NCI-H2107 treated with DMSO at 0.1 percent for 48 hours (cell line): ENCODE measurements around the gene MEF2A.
A peak's percentile ranks its signal among the peaks of the same experiment; 100 is the strongest.

ENCODE experiments used
- DNase-seq: peaks from one replicate; lab custom pipeline; 2025; ENCODE audit not compliant: unreplicated experiment; lab: John Stamatoyannopoulos, UW

MEF2A gene

DNA sequence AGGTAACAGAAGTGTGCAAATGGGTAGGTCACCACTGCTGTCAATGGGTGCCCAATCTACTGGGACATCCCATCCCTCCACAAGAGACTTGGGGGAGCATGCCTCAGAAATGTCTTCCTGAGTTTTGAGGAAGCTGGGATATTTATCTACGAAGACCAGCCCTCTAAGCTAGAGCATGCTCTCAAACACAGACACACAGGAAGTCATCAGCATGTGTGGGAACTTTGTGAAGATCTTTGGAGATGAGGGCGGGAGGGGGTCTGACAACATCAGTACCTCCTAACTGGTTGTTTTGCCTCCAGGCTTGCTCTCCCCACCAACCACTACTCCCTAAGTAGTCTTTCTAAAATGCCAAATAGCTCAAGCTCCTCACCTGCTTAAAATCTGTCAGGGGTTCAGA lies 3.5 kb upstream of the MEF2A start:
- no peak for DNase-seq

DNA sequence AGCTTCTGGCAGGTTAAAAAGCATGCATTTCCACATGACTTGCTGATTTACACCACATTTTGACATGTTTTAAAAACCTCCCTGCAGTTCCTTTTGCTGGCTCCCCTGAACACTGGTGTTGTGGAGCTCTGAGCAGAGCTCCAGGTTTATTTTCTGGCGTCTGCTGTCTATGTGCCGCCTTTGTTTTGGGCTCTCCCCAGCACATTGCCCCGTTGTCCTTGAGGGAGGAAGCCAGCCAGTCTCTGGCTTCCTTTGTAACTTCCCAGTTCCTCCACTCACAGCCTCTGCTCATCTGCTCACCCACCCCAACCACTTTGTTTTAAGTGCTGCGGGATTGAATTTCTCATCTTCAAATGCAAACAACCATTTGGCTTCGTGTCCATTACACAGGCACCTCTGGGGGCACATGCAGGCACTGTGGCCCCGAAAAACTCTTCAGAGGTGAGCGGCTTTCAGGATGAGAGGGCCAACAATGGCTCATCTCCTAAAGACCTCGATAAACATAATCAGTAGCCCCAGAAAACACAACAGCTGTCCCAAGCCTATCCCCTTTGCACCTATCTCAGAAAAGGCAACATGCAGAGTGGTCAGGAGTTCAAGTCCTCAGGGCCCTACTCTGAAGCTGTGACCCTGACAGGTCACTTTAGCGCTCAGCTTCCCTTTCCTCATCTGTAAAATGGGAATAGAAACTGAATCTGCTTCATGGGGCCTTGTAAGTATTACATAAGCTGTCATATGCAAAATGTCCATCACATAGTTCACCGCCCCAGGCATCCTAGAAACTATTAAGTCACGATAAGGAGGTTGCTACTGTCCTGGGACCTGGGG lies 1.3 kb upstream of the MEF2A start:
- peak; percentile 15 for DNase-seq

DNA sequence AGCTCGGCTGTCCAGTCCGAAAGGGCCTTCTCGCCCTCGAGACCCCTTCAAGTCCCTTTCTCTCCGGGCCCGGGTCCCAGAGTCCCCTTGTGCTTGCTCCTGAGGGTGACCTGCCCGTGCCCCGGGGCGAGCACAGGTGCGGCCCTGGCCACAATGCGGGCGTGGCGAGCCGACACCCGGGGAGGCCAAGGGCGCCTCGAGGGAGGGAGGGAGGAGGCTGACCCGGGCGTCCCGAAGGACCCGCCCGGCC lies 810 bp upstream of the MEF2A start:
- DNase-seq: no peak

GRCh38 chr15:99566157-99566897 lies 543 bp downstream of the MEF2A start:
- no peak for DNase-seq

DNA sequence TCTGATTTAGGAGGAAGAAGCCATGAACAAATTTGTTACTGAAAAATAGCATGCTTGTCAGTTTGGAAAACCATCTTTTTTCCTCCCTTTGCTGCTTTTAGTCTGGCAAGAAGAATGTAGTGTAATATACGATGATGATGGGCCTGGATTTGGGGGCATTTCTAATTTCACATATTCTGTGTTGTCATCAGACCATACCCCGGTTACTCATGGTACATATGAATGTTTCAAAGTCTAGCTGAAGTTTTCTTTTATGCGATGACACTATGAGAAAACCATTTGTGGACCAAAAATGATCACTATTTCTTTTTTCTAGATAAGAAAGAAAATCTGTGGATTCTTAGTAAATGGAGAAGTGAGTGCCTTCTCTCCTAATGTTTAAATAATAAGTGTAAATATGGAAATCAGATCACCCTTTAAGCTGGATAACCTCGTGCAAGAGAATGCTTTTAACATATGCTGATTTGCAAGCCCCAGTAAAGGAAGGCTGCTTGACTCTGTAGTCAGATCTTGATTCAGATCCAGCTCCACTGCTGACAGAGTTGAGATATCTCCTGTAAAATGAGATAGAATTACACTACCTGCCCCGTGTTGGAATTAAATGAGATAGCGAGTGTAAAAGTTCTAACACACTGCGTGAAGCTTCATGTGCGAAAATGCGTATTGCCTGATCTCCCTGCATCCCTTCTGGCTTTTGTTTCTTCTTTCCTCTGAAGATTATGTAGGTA lies 3.0 kb downstream of the MEF2A start:
- DNase-seq: no peak

GRCh38 chr15:99571299-99571698 lies 5.5 kb downstream of the MEF2A start:
- DNase-seq: no peak

DNA sequence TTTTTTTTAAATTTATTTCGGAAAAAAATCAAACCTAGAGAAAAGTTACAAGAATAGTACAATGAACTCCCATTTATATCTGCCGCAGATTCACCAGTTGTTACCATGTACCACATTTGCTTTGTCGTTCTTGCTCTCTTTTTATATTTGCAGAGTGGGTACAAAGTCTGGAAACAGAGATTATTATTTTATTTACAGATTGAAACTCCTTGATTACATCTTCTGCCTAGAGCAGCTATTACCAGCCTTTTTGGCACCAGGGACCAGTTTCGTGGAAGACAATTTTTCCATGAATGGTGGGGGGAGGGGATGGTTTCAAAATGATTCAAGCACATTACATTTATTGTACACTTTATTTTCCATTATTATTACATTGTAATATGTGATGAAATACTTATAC lies 8.3 kb downstream of the MEF2A start:
- no peak for DNase-seq

DNA sequence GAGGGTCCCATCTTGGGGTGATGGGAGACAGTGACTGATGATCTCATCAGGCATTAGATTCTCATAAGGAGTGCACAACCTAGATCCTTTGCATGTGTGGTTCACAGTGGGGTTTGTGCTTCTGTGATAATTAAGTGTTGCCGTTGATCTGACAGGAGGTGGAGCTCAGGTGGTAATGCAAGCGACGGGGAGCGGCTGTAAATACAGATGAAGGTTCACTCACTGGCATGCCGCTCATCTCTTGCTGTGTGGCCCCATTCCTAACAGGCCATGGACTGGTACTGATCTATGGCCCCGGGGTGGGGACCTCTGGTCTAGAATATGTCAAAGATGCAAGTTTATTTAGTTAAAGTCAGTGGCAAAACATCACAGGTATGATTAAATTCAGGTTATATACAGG lies 8.7 kb downstream of the MEF2A start:
- no peak for DNase-seq

- DNase-seq: no peak
Measured at GRCh38 chr15:99578809-99579208, 13.0 kb downstream of the MEF2A start.

GRCh38 chr15:99580076-99580475 lies 14.3 kb downstream of the MEF2A start:
- no peak for DNase-seq

DNA sequence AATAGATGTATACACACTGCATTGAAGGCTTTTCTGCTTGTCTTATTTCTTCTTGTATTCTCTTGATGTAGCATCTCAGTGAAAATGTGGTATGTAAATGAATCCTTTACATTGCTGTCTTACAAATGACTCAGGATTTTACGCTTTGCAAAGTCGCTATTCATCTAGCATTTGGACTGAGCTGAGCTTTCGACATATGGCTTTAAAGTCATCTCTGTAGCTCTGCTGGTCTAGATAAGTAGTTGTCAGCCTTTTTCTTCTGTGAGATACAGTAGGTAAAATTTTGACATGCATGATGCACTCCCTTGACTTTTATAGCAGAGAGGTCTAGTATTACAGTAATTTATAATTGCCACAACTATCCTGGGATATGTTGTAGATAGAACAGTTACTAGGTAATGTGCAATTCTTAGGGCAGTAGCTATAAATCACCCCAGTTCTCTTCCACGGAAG lies 16.8 kb downstream of the MEF2A start:
- no peak for DNase-seq

DNA sequence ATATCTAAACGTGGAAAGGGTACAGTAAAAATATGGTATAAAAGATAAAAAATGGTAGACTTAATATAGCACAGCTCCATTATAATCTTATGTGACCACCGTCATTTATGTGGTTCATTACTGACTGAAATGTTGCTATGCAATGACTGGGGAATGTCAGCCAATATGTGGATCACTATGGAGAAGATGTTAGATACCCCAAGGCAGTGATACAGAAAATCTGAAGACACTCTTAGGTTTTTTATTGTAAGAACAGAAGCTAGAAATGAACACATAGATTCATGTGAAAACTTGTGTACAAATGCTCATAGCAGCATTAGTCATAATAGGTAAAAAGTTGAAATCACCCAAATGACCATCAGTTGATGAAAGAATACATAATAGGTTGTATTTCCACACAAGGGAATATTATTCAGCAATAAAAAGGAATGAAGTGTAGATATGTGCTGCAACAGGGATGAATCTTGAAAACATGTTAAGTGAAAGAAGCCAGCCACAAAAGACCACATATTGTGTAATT lies 18.4 kb downstream of the MEF2A start:
- no peak for DNase-seq

GRCh38 chr15:99586121-99586520 lies 20.3 kb downstream of the MEF2A start:
- no peak for DNase-seq

DNA sequence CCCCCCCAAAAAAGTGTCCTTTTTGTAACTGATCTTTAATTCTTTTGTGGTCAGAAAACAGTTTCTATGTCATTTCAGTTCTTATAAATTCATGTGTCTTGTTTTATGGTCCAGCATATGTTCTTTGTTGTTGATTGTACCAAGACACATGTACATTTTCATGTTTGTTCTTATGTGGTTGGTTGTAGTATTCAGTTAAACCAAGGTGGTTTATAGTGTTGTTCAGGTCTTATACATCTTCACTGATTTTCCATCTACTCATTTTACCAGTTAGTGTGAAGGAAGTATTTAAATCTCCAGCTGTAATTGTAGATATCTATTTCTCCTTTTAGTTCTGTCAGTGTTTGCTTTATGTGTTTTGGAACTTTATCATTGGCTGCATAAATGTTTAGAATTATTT lies 24.0 kb downstream of the MEF2A start:
- no peak for DNase-seq

DNA sequence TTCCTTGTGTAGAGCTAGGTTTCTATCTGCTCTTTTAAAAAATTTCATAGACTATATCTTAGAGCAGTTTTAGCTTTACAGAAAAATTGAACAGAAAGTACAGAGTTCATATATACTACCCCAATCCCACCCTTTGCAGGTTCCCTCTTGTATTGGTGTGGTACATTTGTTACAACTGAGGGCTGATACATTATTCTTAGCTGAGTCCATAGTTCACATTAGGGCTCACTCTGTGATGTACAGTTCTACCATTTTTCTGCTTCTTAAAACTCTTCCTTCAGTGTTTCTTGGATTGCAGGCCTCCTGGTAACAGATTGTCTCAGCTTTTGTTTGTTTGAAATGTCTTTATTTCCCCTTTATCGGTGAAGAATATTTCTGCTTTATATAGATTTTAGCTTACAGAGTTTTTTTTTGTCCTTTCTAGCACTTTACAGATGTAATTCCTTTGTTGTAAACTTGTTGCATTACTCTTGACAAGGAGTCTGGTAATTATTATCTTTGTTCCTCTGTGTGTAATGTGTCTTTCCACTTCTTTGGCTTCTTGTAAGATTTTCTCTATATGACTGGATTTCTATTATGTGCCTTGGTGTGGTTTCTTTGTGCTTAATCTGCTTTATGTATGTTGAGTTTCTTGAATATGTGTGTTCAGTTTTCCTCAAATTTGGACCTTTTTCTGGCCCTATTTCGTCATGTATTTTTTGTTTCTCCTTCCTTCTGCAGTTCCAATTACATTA lies 25.3 kb downstream of the MEF2A start:
- DNase-seq: no peak

DNA sequence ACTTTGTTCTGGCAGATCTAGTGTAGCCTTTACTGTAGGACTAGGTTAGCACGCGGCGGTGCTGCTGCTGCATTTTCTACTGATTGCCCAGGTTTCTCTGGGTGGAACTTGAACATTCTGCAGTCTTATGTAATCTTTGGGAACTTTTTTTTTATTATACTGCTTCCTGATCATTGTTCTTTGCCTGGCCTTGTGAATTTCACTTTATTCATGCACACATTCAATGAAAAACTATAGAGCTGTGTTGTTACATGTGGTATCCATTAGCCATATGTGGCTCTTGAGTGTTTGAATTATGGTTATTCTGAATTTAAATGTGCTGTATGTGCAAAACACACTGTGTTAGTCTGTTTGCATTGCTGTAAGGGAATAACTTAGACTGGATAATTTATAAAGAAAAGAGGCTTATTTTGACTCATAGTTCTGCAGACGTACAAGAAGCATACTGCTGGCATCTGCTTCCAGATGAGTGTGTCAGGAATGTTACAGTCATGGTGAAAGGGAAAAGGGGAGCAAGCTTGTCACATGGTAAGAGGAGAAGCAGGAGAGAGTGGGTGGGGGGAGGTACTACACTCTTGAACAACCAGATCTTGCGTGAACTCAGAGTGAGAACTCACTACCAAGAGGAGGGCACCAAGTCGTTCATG lies 26.5 kb downstream of the MEF2A start:
- no peak for DNase-seq

DNA sequence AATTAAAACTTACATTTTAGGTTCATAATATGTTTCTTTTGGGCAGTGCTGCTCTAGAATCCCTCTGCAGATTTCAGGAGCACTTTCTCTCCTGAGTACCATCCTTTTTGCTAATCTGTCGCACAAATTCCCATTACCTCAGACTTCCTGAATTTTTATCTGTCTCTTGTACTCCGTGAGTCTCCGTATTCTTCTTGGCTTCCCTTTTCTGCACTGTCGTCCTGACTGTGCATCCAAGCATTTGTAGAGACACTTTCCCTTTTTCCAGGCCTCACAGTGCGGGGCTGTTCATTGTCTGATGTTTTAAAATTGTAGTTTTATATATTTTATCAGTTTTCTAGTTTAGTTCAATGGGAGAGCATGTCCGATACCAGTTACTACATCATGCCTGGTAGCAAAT lies 27.3 kb downstream of the MEF2A start:
- DNase-seq: no peak

GRCh38 chr15:99594916-99595315 lies 29.1 kb downstream of the MEF2A start:
- no peak for DNase-seq

- DNase-seq: no peak
Measured at GRCh38 chr15:99598296-99598695, 32.5 kb downstream of the MEF2A start.

- no peak for DNase-seq
Measured at GRCh38 chr15:99603828-99604227, 38.0 kb downstream of the MEF2A start.

- no peak for DNase-seq
Measured at GRCh38 chr15:99604865-99605264, 39.1 kb downstream of the MEF2A start.
